ENCODE measurements around the gene CD320. TPM values are rescaled to one million over a fixed set of nuclear protein-coding genes. Genes with fewer than 3 reads are reported as not detected.
A peak's percentile ranks its signal among the peaks of the same experiment; 100 is the strongest.

CD320 gene
- total RNA-seq, 1 donor from 2014 or later = 8.4 TPM

DNA sequence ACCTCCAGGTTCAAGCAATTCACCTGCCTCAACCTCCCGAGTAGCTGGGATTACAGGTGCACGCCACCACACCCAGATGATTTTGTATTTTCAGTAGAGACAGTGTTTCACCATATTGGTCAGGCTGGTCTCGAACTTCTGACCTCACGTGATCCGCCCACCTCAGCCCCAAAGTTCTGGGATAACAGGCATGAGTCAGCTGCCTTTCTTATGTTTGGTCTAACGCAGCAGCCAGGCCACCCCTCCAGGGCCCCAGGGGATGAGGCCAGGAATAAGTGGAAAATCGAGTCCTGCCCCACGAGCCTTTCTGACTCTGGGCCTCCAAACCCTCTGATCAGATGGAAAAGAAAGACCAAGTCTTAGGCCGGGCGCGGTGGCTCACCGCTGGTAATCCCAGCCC, 54.5 kb downstream of the CD320 start:
- no peak for DNase-seq

DNA sequence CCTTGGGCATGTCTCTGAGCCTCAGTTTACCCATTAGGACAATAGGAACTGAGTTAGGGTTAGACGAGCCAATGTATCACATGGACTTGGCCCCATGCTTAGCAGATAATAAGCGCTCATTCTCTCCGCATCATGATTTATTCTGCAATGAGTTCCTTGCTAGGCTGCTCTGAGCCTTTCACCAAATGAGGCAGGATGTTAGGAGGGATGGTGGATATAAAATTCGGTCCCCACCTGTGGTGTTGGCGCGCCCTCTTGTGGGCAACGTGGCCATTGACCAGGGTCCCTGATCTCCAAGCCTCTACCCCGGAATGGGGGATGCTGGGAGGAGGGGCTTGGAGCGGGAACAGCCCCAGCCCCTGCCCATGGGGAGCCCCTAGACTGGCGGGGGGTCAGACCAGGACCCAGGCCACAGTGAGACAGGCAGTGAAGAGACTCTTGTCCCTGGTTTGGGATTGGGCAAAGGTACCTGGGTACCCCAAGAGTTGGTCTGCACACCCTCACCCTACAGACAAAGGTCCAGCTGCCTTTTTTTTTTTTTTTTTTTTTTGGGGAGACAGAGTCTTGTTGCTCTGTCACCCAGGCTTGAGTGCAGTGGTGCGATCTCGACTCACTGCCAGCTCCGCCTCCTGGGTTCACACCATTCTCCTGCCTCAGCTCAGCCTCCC, 55.1 kb downstream of the CD320 start:
- DNase-seq = peak; percentile 69

Other genes starting within 250 kb of the CD320 start
- gene FBN3, start 158.8 kb downstream of the CD320 start, total RNA-seq = 6.9 TPM
- gene CERS4, start 99.0 kb downstream of the CD320 start, total RNA-seq = 55.2 TPM
- 14.8 TPM for gene NDUFA7, start 13.0 kb upstream of the CD320 start, total RNA-seq
- 555 TPM for gene RPS28, start 13.1 kb upstream of the CD320 start, total RNA-seq
- 4.8 TPM for gene KANK3, start 34.9 kb upstream of the CD320 start, total RNA-seq
- 5.8 TPM for gene ANGPTL4, start 55.8 kb upstream of the CD320 start, total RNA-seq
- gene RAB11B, start 82.0 kb upstream of the CD320 start, total RNA-seq = 76.5 TPM
- 24.0 TPM for gene MARCHF2, start 104.9 kb upstream of the CD320 start, total RNA-seq
- 94.2 TPM for gene HNRNPM, start 136.6 kb upstream of the CD320 start, total RNA-seq
- 2.3 TPM for gene PRAM1, start 194.3 kb upstream of the CD320 start, total RNA-seq
- 4.8 TPM for gene ZNF414, start 205.8 kb upstream of the CD320 start, total RNA-seq